ENCODE measurements around the gene C1orf122. TPM values are rescaled to one million over a fixed set of nuclear protein-coding genes. Genes with fewer than 3 reads are reported as not detected.

The C1orf122 gene
- total RNA-seq, 2 experiments from 2014 or later: 26.0 to 29.7 TPM

DNA sequence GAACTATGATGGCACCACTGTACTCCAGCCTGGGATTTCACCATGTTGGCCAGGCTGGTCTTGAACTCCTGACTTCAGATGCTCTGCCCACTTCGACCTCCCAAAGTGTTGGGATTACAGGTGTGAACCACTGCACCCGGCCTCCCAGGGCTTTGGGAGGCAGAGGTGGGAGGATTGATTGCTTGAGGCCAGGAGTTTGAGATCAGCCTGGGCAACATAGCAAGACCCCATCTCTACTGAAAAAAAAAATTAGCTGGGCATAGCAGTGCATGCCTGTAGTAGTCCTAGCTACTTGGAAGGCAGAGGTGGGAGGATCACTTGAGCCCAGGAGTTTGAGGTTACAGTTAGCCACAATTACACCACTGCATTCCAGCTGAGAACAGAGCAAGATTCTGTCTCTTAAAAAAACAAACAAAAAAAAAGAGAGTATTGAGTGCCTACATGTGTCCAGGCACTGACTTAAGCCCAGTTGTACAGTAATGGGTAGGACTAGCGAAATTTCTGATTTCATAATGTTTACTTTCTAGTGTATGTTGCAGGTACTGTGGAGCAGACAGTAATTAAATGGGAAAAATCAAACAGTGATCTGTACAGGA is 9.7 kb upstream of the C1orf122 start:
- POLR2A ChIA-PET: interaction anchor here (1.1 to 1.8 kb wide), 2 partner anchors 9 to 10 kb away, joined by 4 to 6 read pairs; partner anchors contain the start of genes C1orf122 and YRDC
- Histone ChIP-seq H3K9me2 (ENCODE audit: insufficient read depth, low read length) (no peaks in the 10 kb centered on the region), H3K79me2 (ENCODE audit: insufficient read depth, low read depth, low read length) (peaks cover 18% of the 10 kb centered on the region; the same call in 1 of the 2 replicates), H3K36me3 (ENCODE audit: insufficient read depth, low read length) (peaks cover 69% of the 10 kb centered on the region), H4K20me1 (ENCODE audit: insufficient read depth, low read length) (no peaks in the 10 kb centered on the region), H3K4me2 (ENCODE audit: low read length) (no peak overlapping the region), H3K4me1 (ENCODE audit: insufficient read depth, low read length, poor library complexity, severe bottlenecking) (peaks cover 28% of the 10 kb centered on the region), H3K9me3 (ENCODE audit: low read length) (no peaks in the 10 kb centered on the region), H2AFZ (ENCODE audit: low read length) (no peak overlapping the region), H3K4me3 (ENCODE audit: low read depth, low read length, poor library complexity, severe bottlenecking) (no peak overlapping the region), H3K27ac (ENCODE audit: low read depth, low read length, poor library complexity, severe bottlenecking) (no peak overlapping the region)
- DNase-seq (ENCODE audit: low spot score): no peak
- CTCF ChIA-PET (ENCODE audit: unreplicated experiment): no interaction called here
- BruUV-seq (replicated peaks): no TSS peak
- intact Hi-C loops (cut with micrococcal nuclease; ENCODE audit: unreplicated experiment): no loop called here
- TF ChIP-seq EZH2phosphoT487 (IDR thresholded peaks at IDR 0.05; ENCODE audit: borderline replicate concordance, low read depth, low read length) (no peak), CTCF (conservative IDR thresholded peaks at IDR 0.05; ENCODE audit: low read length) (no peak)

DNA sequence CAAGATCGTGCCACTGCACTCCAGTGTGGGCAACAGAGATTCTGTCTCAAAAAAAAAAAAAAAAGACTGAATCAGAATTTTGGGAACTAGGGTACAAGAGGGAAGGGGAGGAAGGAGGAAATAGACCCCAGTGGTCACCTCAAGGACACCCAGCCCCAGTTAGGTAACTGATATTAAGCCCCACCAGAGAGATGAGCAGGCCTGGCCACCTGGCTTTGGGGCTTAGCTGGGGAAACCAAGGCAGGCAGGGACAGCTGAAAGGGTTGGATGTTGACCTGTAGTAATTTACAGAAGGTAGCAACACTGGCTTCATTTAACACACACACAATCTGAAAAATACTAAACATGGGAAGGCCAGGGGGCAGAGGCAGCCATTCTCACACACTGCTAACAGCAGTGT is 5.2 kb upstream of the C1orf122 start:
- peaks cover 11% of the 10 kb centered on the region for H3K4me1 ChIP-seq (ENCODE audit: insufficient read depth, low read length, poor library complexity, severe bottlenecking)
- no peak for DNase-seq (ENCODE audit: low spot score)
- POLR2A ChIA-PET: no interaction called here
- H3K79me2 ChIP-seq (ENCODE audit: insufficient read depth, low read depth, low read length): peaks cover 29% of the 10 kb centered on the region
- no peaks in the 10 kb centered on the region for H3K9me3 ChIP-seq (ENCODE audit: low read length)
- peaks cover 98% of the 10 kb centered on the region for H3K36me3 ChIP-seq (ENCODE audit: insufficient read depth, low read length)
- no peak overlapping the region for H3K4me3 ChIP-seq (ENCODE audit: low read depth, low read length, poor library complexity, severe bottlenecking)
- intact Hi-C loops (cut with micrococcal nuclease; ENCODE audit: unreplicated experiment): no loop called here
- no peaks in the 10 kb centered on the region for H3K9me2 ChIP-seq (ENCODE audit: insufficient read depth, low read length)
- H3K27ac ChIP-seq (ENCODE audit: low read depth, low read length, poor library complexity, severe bottlenecking): no peak overlapping the region
- TF ChIP-seq EZH2phosphoT487 (IDR thresholded peaks at IDR 0.05; ENCODE audit: borderline replicate concordance, low read depth, low read length): no peak
- TF ChIP-seq CTCF (conservative IDR thresholded peaks at IDR 0.05; ENCODE audit: low read length): no peak
- no peak overlapping the region for H3K4me2 ChIP-seq (ENCODE audit: low read length)
- CTCF ChIA-PET (ENCODE audit: unreplicated experiment): no interaction called here
- no TSS peak for BruUV-seq (replicated peaks)
- H4K20me1 ChIP-seq (ENCODE audit: insufficient read depth, low read length): peaks cover 10% of the 10 kb centered on the region
- H2AFZ ChIP-seq (ENCODE audit: low read length): no peak overlapping the region

DNA sequence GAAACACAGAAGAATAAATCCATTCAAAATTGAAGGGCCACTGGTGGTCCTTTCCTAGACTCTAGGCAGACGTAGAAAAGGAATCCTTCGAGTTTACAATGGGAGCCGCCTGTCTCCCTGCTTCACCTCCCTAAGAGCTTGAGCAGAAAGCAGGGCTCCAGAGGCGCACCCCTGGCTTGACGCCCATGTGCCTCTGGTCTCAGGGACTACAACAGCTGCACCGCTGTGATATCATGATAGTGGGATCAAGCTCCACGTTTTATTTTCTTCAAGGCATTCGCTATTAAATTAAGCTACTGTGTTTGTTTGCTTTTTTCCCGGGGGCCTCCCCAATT is 403 bp upstream of the C1orf122 start:
- BruUV-seq (replicated peaks): TSS peak; percentile 52
- POLR2A ChIA-PET: interaction anchor here (0.7 to 1.8 kb wide), 5 partner anchors 8 to 77 kb away, joined by 3 to 6 read pairs (median 4); no protein-coding TSS in a partner anchor
- H3K9me2 ChIP-seq (ENCODE audit: insufficient read depth, low read length): no peaks in the 10 kb centered on the region
- no peaks in the 10 kb centered on the region for H3K9me3 ChIP-seq (ENCODE audit: low read length)
- intact Hi-C loops (cut with micrococcal nuclease; ENCODE audit: unreplicated experiment): loop anchor here (1.0 kb wide), 1 partner anchor 13 kb away; no protein-coding TSS in a partner anchor
- peaks cover 66% of the 10 kb centered on the region for H3K36me3 ChIP-seq (ENCODE audit: insufficient read depth, low read length)
- H3K4me2 ChIP-seq (ENCODE audit: low read length): peak overlapping the region; percentile 98
- peaks cover 10% of the 10 kb centered on the region for H4K20me1 ChIP-seq (ENCODE audit: insufficient read depth, low read length)
- CTCF ChIA-PET (ENCODE audit: unreplicated experiment): interaction anchor here (1.4 kb wide), 1 partner anchor 53 kb away, joined by 22 read pairs; no protein-coding TSS in a partner anchor
- no peak overlapping the region for H2AFZ ChIP-seq (ENCODE audit: low read length)
- peak overlapping the region; percentile 32 for H3K27ac ChIP-seq (ENCODE audit: low read depth, low read length, poor library complexity, severe bottlenecking)
- no peak for DNase-seq (ENCODE audit: low spot score)
- no peak for TF ChIP-seq EZH2phosphoT487 (IDR thresholded peaks at IDR 0.05; ENCODE audit: borderline replicate concordance, low read depth, low read length)
- TF ChIP-seq CTCF (conservative IDR thresholded peaks at IDR 0.05; ENCODE audit: low read length): no peak
- peaks cover 27% of the 10 kb centered on the region for H3K4me1 ChIP-seq (ENCODE audit: insufficient read depth, low read length, poor library complexity, severe bottlenecking)
- peaks cover 35% of the 10 kb centered on the region for H3K79me2 ChIP-seq (ENCODE audit: insufficient read depth, low read depth, low read length)
- peak overlapping the region; percentile 91 for H3K4me3 ChIP-seq (ENCODE audit: low read depth, low read length, poor library complexity, severe bottlenecking)

Data from OCI-LY7 (cell line).